HUES48 (cell line): ENCODE measurements around the gene EXOC6.
"Not testable (repeated sequence)": the region's sequence is repeated elsewhere in the genome, so short reads cannot be mapped to it uniquely, and the experiment has no call there.

Experiments
- H3K27ac ChIP-seq: one replicate; pipeline ENCODE4 v1.7.0; 2013; ENCODE audit warnings: low read depth, low read length, inconsistent platforms
- H3K27me3 ChIP-seq: 2 replicates; pipeline ENCODE4 v1.6.1; 2013; ENCODE audit warnings: mild to moderate bottlenecking, low read length; ENCODE audit not compliant: control insufficient read depth, insufficient read depth
- H3K36me3 ChIP-seq: 2 replicates; pipeline ENCODE4 v1.6.1; 2013; ENCODE audit warnings: low read length; ENCODE audit not compliant: control insufficient read depth, insufficient read depth
- H3K4me1 ChIP-seq: 2 replicates; pipeline ENCODE4 v1.6.1; 2013; ENCODE audit warnings: mild to moderate bottlenecking, low read length; ENCODE audit not compliant: control insufficient read depth, insufficient read depth
- H3K4me3 ChIP-seq: 2 replicates; pipeline ENCODE4 v1.5.1; 2013; ENCODE audit warnings: mild to moderate bottlenecking, low read depth, low read length
- H3K9ac ChIP-seq: 2 replicates; pipeline ENCODE4 v1.6.1; 2013; ENCODE audit warnings: mild to moderate bottlenecking, low read depth, low read length, moderate library complexity
- H3K9me3 ChIP-seq: 2 replicates; pipeline ENCODE4 v1.6.1; 2013; ENCODE audit warnings: low read length; ENCODE audit not compliant: control insufficient read depth, insufficient read depth

EXOC6 gene

GRCh38 chr10:92880917-92881316, 32.6 kb downstream of the EXOC6 start:
- H3K27ac ChIP-seq = no peak overlapping the region
- H3K36me3 ChIP-seq = no peaks in the 10 kb centered on the region
- no peak overlapping the region for H3K4me3 ChIP-seq
- no peaks in the 10 kb centered on the region for H3K9me3 ChIP-seq
- peaks cover under 1% of the 10 kb centered on the region; the same call in 1 of the 2 replicates for H3K4me1 ChIP-seq
- no peak overlapping the region for H3K9ac ChIP-seq
- no peaks in the 10 kb centered on the region for H3K27me3 ChIP-seq

GRCh38 chr10:92886334-92886961, 38.1 kb downstream of the EXOC6 start:
- no peaks in the 10 kb centered on the region for H3K27me3 ChIP-seq
- H3K4me3 ChIP-seq = no peak overlapping the region
- H3K27ac ChIP-seq = peak overlapping the region; percentile 4
- H3K9me3 ChIP-seq = no peaks in the 10 kb centered on the region
- no peak overlapping the region for H3K9ac ChIP-seq
- H3K4me1 ChIP-seq = peaks cover 11% of the 10 kb centered on the region; the same call in 1 of the 2 replicates
- no peaks in the 10 kb centered on the region for H3K36me3 ChIP-seq

GRCh38 chr10:92890471-92890870, 42.2 kb downstream of the EXOC6 start:
- H3K9ac ChIP-seq = no peak overlapping the region
- no peaks in the 10 kb centered on the region for H3K9me3 ChIP-seq
- no peaks in the 10 kb centered on the region for H3K27me3 ChIP-seq
- no peak overlapping the region for H3K27ac ChIP-seq
- no peak overlapping the region for H3K4me3 ChIP-seq
- no peaks in the 10 kb centered on the region for H3K36me3 ChIP-seq
- peaks cover 48% of the 10 kb centered on the region for H3K4me1 ChIP-seq

GRCh38 chr10:92891885-92892690, 43.8 kb downstream of the EXOC6 start:
- H3K4me3 ChIP-seq = no peak overlapping the region
- no peaks in the 10 kb centered on the region for H3K9me3 ChIP-seq
- no peaks in the 10 kb centered on the region for H3K27me3 ChIP-seq
- peak overlapping the region; percentile 90 for H3K27ac ChIP-seq
- H3K9ac ChIP-seq = no peak overlapping the region
- peaks cover 44% of the 10 kb centered on the region for H3K4me1 ChIP-seq
- no peaks in the 10 kb centered on the region for H3K36me3 ChIP-seq

- Histone ChIP-seq H3K4me3 (no peak overlapping the region), H3K36me3 (no peaks in the 10 kb centered on the region), H3K4me1 (peaks cover 46% of the 10 kb centered on the region), H3K27ac (peak overlapping the region; percentile 90), H3K27me3 (no peaks in the 10 kb centered on the region), H3K9ac (no peak overlapping the region), H3K9me3 (no peaks in the 10 kb centered on the region)
Observed at GRCh38 chr10:92892691-92893054, 44.4 kb downstream of the EXOC6 start.

GRCh38 chr10:92894081-92894655, 45.8 kb downstream of the EXOC6 start:
- Histone ChIP-seq H3K27ac (peak overlapping the region; percentile 90), H3K4me3 (no peak overlapping the region), H3K9me3 (no peaks in the 10 kb centered on the region), H3K9ac (no peak overlapping the region), H3K27me3 (no peaks in the 10 kb centered on the region), H3K4me1 (peaks cover 54% of the 10 kb centered on the region), H3K36me3 (no peaks in the 10 kb centered on the region)

- Histone ChIP-seq H3K4me3 (no peak overlapping the region), H3K9ac (no peak overlapping the region), H3K4me1 (peaks cover 45% of the 10 kb centered on the region), H3K27ac (no peak overlapping the region), H3K9me3 (no peaks in the 10 kb centered on the region), H3K27me3 (no peaks in the 10 kb centered on the region), H3K36me3 (no peaks in the 10 kb centered on the region)
Observed at GRCh38 chr10:92897916-92898315, 49.6 kb downstream of the EXOC6 start.

GRCh38 chr10:92901819-92902251, 53.5 kb downstream of the EXOC6 start:
- H3K27ac ChIP-seq = no peak overlapping the region
- H3K4me1 ChIP-seq = peaks cover 17% of the 10 kb centered on the region; the same call in 1 of the 2 replicates

GRCh38 chr10:92903633-92904032, 55.3 kb downstream of the EXOC6 start:
- Histone ChIP-seq H3K27me3 (no peaks in the 10 kb centered on the region), H3K4me3 (no peak overlapping the region), H3K9ac (no peak overlapping the region), H3K27ac (no peak overlapping the region), H3K4me1 (peaks cover 10% of the 10 kb centered on the region; the same call in 1 of the 2 replicates), H3K9me3 (no peaks in the 10 kb centered on the region), H3K36me3 (no peaks in the 10 kb centered on the region)

More at GRCh38 chr10:92901819-92902251, 53.5 kb downstream of the EXOC6 start:
- H3K4me3 ChIP-seq = no peak overlapping the region
- no peaks in the 10 kb centered on the region for H3K36me3 ChIP-seq
- no peaks in the 10 kb centered on the region for H3K9me3 ChIP-seq
- H3K9ac ChIP-seq = no peak overlapping the region
- H3K27me3 ChIP-seq = no peaks in the 10 kb centered on the region

- Histone ChIP-seq H3K27me3 (no peaks in the 10 kb centered on the region), H3K36me3 (no peaks in the 10 kb centered on the region), H3K4me1 (no peaks in the 10 kb centered on the region), H3K9me3 (no peaks in the 10 kb centered on the region), H3K27ac (no peak overlapping the region), H3K4me3 (no peak overlapping the region), H3K9ac (no peak overlapping the region)
Observed at GRCh38 chr10:92907280-92907679, 59.0 kb downstream of the EXOC6 start.

- H3K36me3 ChIP-seq = not testable (repeated sequence)
Observed at GRCh38 chr10:92912631-92913030, 64.3 kb downstream of the EXOC6 start.

More at GRCh38 chr10:92912631-92913030, 64.3 kb downstream of the EXOC6 start:
- not testable (repeated sequence) for H3K4me3 ChIP-seq, H3K9me3 ChIP-seq, H3K27me3 ChIP-seq, H3K9ac ChIP-seq, H3K27ac ChIP-seq
- H3K4me1 ChIP-seq = peaks cover 27% of the 10 kb centered on the region
